ENCODE measurements around the gene N4BP2. TPM values are rescaled to one million over a fixed set of nuclear protein-coding genes. Genes with fewer than 3 reads are reported as not detected.

N4BP2 gene
- total RNA-seq, 1 experiment from 2014 or later, result 7.8 TPM

GRCh38 chr4:40179360-40179759 lies 122.7 kb downstream of the N4BP2 start:
- POLR2A ChIA-PET (ENCODE audit: unreplicated experiment), result no interaction called here
- Histone ChIP-seq H3K9me2 (ENCODE audit: insufficient read depth) (no peaks in the 10 kb centered on the region), H3K27ac (peak overlapping the region; percentile 75), H3K4me3 (no peak overlapping the region), H4K20me1 (ENCODE audit: insufficient read depth) (no peaks in the 10 kb centered on the region), H3K4me2 (no peak overlapping the region), H2AFZ (no peak overlapping the region), H3K4me1 (replicated peaks; ENCODE audit: insufficient read depth) (peaks cover 11% of the 10 kb centered on the region), H3K27me3 (ENCODE audit: insufficient read depth, low read depth) (no peaks in the 10 kb centered on the region), H3K36me3 (ENCODE audit: low read depth) (no peaks in the 10 kb centered on the region), H3F3A (ENCODE audit: insufficient read depth, low read depth) (no peaks in the 10 kb centered on the region), H3K79me2 (ENCODE audit: low read depth) (no peaks in the 10 kb centered on the region), H3K9me3 (ENCODE audit: insufficient read depth, low read depth) (no peaks in the 10 kb centered on the region)
- DNase-seq, result no peak
- TF ChIP-seq EZH2 (IDR thresholded peaks at IDR 0.05; ENCODE audit: low read depth) (no peak), CTCF (conservative IDR thresholded peaks at IDR 0.05) (no peak)
- intact Hi-C loops (cut with micrococcal nuclease; ENCODE audit: unreplicated experiment), result no loop called here
- CTCF ChIA-PET, result no interaction called here
- no TSS peak for BruUV-seq (replicated peaks)

- POLR2A ChIA-PET (ENCODE audit: unreplicated experiment), result no interaction called here
- H3K4me1 ChIP-seq (replicated peaks; ENCODE audit: insufficient read depth), result peaks cover 11% of the 10 kb centered on the region
- H3K4me3 ChIP-seq, result no peak overlapping the region
- H2AFZ ChIP-seq, result no peak overlapping the region
- no peak for TF ChIP-seq EZH2 (IDR thresholded peaks at IDR 0.05; ENCODE audit: low read depth)
- no peak for TF ChIP-seq CTCF (conservative IDR thresholded peaks at IDR 0.05)
- peak overlapping the region; percentile 75 for H3K27ac ChIP-seq
- H3K79me2 ChIP-seq (ENCODE audit: low read depth), result no peaks in the 10 kb centered on the region
- CTCF ChIA-PET, result no interaction called here
- no peaks in the 10 kb centered on the region for H3K27me3 ChIP-seq (ENCODE audit: insufficient read depth, low read depth)
- H4K20me1 ChIP-seq (ENCODE audit: insufficient read depth), result no peaks in the 10 kb centered on the region
- H3F3A ChIP-seq (ENCODE audit: insufficient read depth, low read depth), result no peaks in the 10 kb centered on the region
- H3K9me3 ChIP-seq (ENCODE audit: insufficient read depth, low read depth), result no peaks in the 10 kb centered on the region
- no peaks in the 10 kb centered on the region for H3K36me3 ChIP-seq (ENCODE audit: low read depth)
- intact Hi-C loops (cut with micrococcal nuclease; ENCODE audit: unreplicated experiment), result no loop called here
- no TSS peak for BruUV-seq (replicated peaks)
- peak overlapping the region; percentile 19; the same call in 1 of the 2 replicates for H3K4me2 ChIP-seq
- peak in 1 of 2 experiments; percentile 78 for DNase-seq
- H3K9me2 ChIP-seq (ENCODE audit: insufficient read depth), result no peaks in the 10 kb centered on the region
Measured at GRCh38 chr4:40180356-40180755, 123.7 kb downstream of the N4BP2 start.

GRCh38 chr4:40182001-40182400 lies 125.4 kb downstream of the N4BP2 start:
- CTCF ChIA-PET, result no interaction called here
- Histone ChIP-seq H3F3A (ENCODE audit: insufficient read depth, low read depth) (no peaks in the 10 kb centered on the region), H3K4me3 (no peak overlapping the region), H3K36me3 (ENCODE audit: low read depth) (no peaks in the 10 kb centered on the region), H3K4me2 (no peak overlapping the region), H3K27ac (no peak overlapping the region), H3K9me2 (ENCODE audit: insufficient read depth) (no peaks in the 10 kb centered on the region), H3K9me3 (ENCODE audit: insufficient read depth, low read depth) (no peaks in the 10 kb centered on the region), H3K4me1 (replicated peaks; ENCODE audit: insufficient read depth) (peaks cover 11% of the 10 kb centered on the region), H3K27me3 (ENCODE audit: insufficient read depth, low read depth) (no peaks in the 10 kb centered on the region), H3K79me2 (ENCODE audit: low read depth) (no peaks in the 10 kb centered on the region), H4K20me1 (ENCODE audit: insufficient read depth) (no peaks in the 10 kb centered on the region), H2AFZ (no peak overlapping the region)
- BruUV-seq (replicated peaks), result no TSS peak
- intact Hi-C loops (cut with micrococcal nuclease; ENCODE audit: unreplicated experiment), result no loop called here
- POLR2A ChIA-PET (ENCODE audit: unreplicated experiment), result interaction anchor here (0.7 kb wide), 1 partner anchor 13 kb away, joined by 3 read pairs; no protein-coding TSS in a partner anchor
- TF ChIP-seq CTCF (conservative IDR thresholded peaks at IDR 0.05) (no peak), EZH2 (IDR thresholded peaks at IDR 0.05; ENCODE audit: low read depth) (no peak)
- no peak for DNase-seq
